ENCODE measurements around the gene ISG15. TPM values are rescaled to one million over a fixed set of nuclear protein-coding genes. Genes with fewer than 3 reads are reported as not detected.

Gene ISG15
- total RNA-seq, 1 experiment from 2014 or later, result 140 TPM

DNA sequence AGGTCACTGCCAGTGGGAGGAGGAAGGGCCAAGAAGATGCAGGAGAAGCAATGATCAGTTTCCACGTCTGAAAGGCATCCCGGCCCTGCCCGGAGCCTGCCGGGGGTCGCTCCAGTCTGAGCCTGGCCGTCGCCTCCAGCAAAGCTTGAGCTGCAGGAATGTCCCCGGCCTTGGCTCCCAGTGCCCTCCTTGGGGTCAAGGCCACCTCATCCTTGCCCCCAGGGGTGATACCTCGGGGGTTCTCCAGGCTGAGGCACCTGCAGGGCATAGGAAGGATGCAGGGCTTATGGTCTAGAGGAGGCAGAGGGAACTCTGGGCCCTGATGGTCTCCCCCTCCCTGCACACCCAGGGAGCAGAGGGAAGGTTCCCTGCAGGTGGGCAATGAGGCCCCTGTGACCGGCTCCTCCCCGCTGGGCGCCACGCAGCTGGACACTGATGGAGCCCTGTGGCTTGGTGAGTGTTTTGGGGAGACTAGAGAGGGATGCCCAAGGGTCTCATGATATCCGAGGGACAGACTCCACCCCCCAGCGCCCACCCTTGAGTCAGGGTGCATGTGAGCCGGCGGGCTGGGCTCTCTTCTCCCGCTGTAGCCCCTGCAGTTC lies 40.9 kb downstream of the ISG15 start:
- H3K9ac ChIP-seq (ENCODE audit: low read length), result no peak overlapping the region
- TF ChIP-seq RAD21 (IDR thresholded peaks at IDR 0.05; ENCODE audit: low read depth), result no peak
- no peak for TF ChIP-seq YY1 (IDR thresholded peaks at IDR 0.05; ENCODE audit: extremely low read depth, insufficient replicate concordance, low read depth, low read length)
- TF ChIP-seq, protein P1, sequence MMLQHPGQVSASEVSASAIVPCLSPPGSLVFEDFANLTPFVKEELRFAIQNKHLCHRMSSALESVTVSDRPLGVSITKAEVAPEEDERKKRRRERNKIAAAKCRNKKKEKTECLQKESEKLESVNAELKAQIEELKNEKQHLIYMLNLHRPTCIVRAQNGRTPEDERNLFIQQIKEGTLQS (IDR thresholded peaks at IDR 0.05), result no peak
- TF ChIP-seq, protein P2, sequence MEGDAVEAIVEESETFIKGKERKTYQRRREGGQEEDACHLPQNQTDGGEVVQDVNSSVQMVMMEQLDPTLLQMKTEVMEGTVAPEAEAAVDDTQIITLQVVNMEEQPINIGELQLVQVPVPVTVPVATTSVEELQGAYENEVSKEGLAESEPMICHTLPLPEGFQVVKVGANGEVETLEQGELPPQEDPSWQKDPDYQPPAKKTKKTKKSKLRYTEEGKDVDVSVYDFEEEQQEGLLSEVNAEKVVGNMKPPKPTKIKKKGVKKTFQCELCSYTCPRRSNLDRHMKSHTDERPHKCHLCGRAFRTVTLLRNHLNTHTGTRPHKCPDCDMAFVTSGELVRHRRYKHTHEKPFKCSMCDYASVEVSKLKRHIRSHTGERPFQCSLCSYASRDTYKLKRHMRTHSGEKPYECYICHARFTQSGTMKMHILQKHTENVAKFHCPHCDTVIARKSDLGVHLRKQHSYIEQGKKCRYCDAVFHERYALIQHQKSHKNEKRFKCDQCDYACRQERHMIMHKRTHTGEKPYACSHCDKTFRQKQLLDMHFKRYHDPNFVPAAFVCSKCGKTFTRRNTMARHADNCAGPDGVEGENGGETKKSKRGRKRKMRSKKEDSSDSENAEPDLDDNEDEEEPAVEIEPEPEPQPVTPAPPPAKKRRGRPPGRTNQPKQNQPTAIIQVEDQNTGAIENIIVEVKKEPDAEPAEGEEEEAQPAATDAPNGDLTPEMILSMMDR (IDR thresholded peaks at IDR 0.05 in 2 of 3, conservative IDR thresholded peaks at IDR 0.05 in 1 of 3; ENCODE audit: borderline replicate concordance in 1 of 3, insufficient read depth in 1 of 3, low read depth in 2 of 3, low read length in 2 of 3), result no peak
- no peak for TF ChIP-seq REST (IDR thresholded peaks at IDR 0.05; ENCODE audit: low read depth)
- no peak for TF ChIP-seq ELF1 (IDR thresholded peaks at IDR 0.05; ENCODE audit: borderline replicate concordance, low read depth)
- TF ChIP-seq, protein P3, sequence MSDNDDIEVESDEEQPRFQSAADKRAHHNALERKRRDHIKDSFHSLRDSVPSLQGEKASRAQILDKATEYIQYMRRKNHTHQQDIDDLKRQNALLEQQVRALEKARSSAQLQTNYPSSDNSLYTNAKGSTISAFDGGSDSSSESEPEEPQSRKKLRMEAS (IDR thresholded peaks at IDR 0.05), result no peak
- TF ChIP-seq TCF7L2 (IDR thresholded peaks at IDR 0.05; ENCODE audit: borderline replicate concordance, extremely low read depth, insufficient read depth, insufficient read length), result no peak
- no peak for TF ChIP-seq SIN3A (IDR thresholded peaks at IDR 0.05; ENCODE audit: low read depth)
- no peak for TF ChIP-seq FOSL1 (IDR thresholded peaks at IDR 0.05; ENCODE audit: low read depth)
- TF ChIP-seq POLR2AphosphoS5 (IDR thresholded peaks at IDR 0.05; ENCODE audit: low read depth, low read length), result no peak
- no peak for TF ChIP-seq SRF (IDR thresholded peaks at IDR 0.05; ENCODE audit: low read depth)
- no peak for TF ChIP-seq CBX3 (IDR thresholded peaks at IDR 0.05; ENCODE audit: low read depth)
- TF ChIP-seq JUND (IDR thresholded peaks at IDR 0.05), result no peak
- TF ChIP-seq POLR2A (IDR thresholded peaks at IDR 0.05; ENCODE audit: borderline replicate concordance, extremely low read depth, insufficient read depth, insufficient read length), result no peak
- TF ChIP-seq ZBTB33 (IDR thresholded peaks at IDR 0.05; ENCODE audit: extremely low read depth, insufficient replicate concordance, low read length), result no peak
- TF ChIP-seq CEBPB (IDR thresholded peaks at IDR 0.05; ENCODE audit: low read depth), result no peak
- TF ChIP-seq SP1 (IDR thresholded peaks at IDR 0.05; ENCODE audit: low read depth), result no peak
- DNase-seq (ENCODE audit: low read depth, low spot score) (no peak), ATAC-seq (no peak)
- BruUV-seq (replicated peaks), result no TSS peak
- ChIA-PET RAD21 (ENCODE audit: low non-redundant PET in 1 of 2, low total read pairs in 2 of 2, uncharacterized antibody in 2 of 2, unreplicated experiment in 2 of 2) (no interaction called here), CTCF (no interaction called here), POLR2A (no interaction called here)
- H3K79me2 ChIP-seq (ENCODE audit: insufficient read depth, low read length), result no peaks in the 10 kb centered on the region
- H3K9me2 ChIP-seq (ENCODE audit: insufficient read depth), result no peaks in the 10 kb centered on the region
- H3K27me3 ChIP-seq (ENCODE audit: insufficient read depth, low read length), result no peaks in the 10 kb centered on the region
- no peak overlapping the region for H3K4me2 ChIP-seq (ENCODE audit: low read length)
- no peak overlapping the region for H2AFZ ChIP-seq (ENCODE audit: low read depth, low read length, poor library complexity, severe bottlenecking)
- no peaks in the 10 kb centered on the region for H4K20me1 ChIP-seq (ENCODE audit: insufficient read depth)
- H3K36me3 ChIP-seq (ENCODE audit: control insufficient read depth in 1 of 2, insufficient read depth in 2 of 2, low read length in 2 of 2), result peaks cover 10 to 22% of the 10 kb centered on the region in 2 experiments; a peak in 3 of 4 replicates
- no peak overlapping the region for H3K27ac ChIP-seq (ENCODE audit: low read depth, low read length)
- H3K4me1 ChIP-seq (ENCODE audit: control insufficient read depth in 1 of 2, insufficient read depth in 2 of 2, low read length in 2 of 2), result peaks cover 9 to 17% of the 10 kb centered on the region in 2 experiments
- no peak overlapping the region for H3K4me3 ChIP-seq (replicated peaks in 1 of 2; ENCODE audit: low read depth in 1 of 2, low read length in 2 of 2)
- intact Hi-C loops (cut with micrococcal nuclease), result no loop called here
- no peaks in the 10 kb centered on the region for H3K9me3 ChIP-seq (ENCODE audit: control insufficient read depth in 1 of 2, insufficient read depth in 1 of 2, low read depth in 1 of 2, low read length in 2 of 2)
